Mucosa of rectum (tissue), 2 donors: ENCODE results near the gene CPB2.

Source experiments
- H3K27ac ChIP-seq, 2 donors: one replicate each; pipeline ENCODE4 v1.7.0; 2013; ENCODE audit warnings: inconsistent platforms in 2 of 2, low read depth in 2 of 2, low read length in 2 of 2
- H3K27me3 ChIP-seq, 2 donors: one replicate each; pipeline ENCODE4 v1.7.0; 2013; ENCODE audit warnings: low read length in 2 of 2; ENCODE audit not compliant: control insufficient read depth in 2 of 2, insufficient read depth in 2 of 2
- H3K36me3 ChIP-seq, 2 donors: one replicate each; pipeline ENCODE4 v1.7.0; 2013; ENCODE audit warnings: low read length in 2 of 2; ENCODE audit not compliant: control insufficient read depth in 2 of 2, insufficient read depth in 2 of 2
- H3K4me1 ChIP-seq, 2 donors: one replicate each; pipeline ENCODE4 v1.7.0; 2013; ENCODE audit warnings: low read length in 2 of 2, mild to moderate bottlenecking in 1 of 2; ENCODE audit not compliant: control insufficient read depth in 2 of 2, insufficient read depth in 2 of 2
- H3K4me3 ChIP-seq, 2 donors: one replicate each; pipeline ENCODE4 v1.7.0; 2013; ENCODE audit warnings: low read length in 2 of 2
- H3K9ac ChIP-seq, 2 donors: one replicate each; pipeline ENCODE4 v1.7.0; 2013; ENCODE audit warnings: low read length in 2 of 2, low read depth in 1 of 2, mild to moderate bottlenecking in 1 of 2
- H3K9me3 ChIP-seq, 2 donors: one replicate each; pipeline ENCODE4 v1.7.0; 2013; ENCODE audit warnings: low read length in 2 of 2; ENCODE audit not compliant: control insufficient read depth in 2 of 2
- donor health status: healthy.
- donor health status: Normal muscosa, but diverticular disease.

CPB2 gene

DNA sequence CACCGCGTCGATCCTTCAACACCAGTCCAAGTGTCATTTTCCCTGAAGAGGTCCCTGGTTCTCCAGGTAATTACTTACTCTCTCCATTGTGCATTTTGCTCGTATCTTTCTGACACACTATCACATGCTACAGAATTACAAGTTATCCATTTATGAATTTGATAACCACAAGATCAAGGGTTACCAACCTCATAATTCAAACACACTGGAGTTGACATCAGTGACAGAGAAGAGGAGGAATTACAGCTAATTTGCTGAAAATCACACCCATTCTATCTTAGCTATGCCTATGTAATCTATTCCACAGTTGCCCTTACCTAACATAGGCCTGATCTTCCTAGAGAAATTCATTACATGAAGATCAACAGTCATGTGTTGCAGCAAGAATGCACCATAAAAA lies 66.5 kb downstream of the CPB2 start:
- Histone ChIP-seq H3K4me1 (no peaks in the 10 kb centered on the region), H3K27ac (no peak overlapping the region), H3K9ac (no peak overlapping the region), H3K36me3 (peaks cover 19 to 21% of the 10 kb centered on the region in 2 donors), H3K27me3 (no peaks in the 10 kb centered on the region), H3K4me3 (no peak overlapping the region), H3K9me3 (no peaks in the 10 kb centered on the region)

DNA sequence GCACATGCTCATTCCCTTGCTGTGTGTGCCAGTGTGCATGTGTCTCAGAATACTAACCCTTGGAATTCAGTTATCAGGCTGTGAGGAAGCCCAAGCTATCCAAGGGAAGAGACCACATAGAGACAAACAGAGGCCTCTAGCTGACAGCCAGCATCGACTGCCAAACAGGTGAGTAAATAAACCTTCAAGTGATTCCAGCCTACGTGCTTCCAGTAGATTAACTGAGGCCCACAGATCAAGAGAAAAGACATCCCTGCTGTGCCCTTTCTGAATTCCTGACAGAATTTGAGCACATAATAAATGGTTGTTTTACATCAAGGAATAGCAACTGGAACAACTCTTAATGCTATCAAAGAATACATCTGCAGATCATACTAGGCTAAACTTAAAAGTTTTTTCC lies 69.8 kb downstream of the CPB2 start:
- peaks cover 16% of the 10 kb centered on the region in 2 donors for H3K36me3 ChIP-seq
- no peak overlapping the region for H3K4me3 ChIP-seq
- no peaks in the 10 kb centered on the region for H3K27me3 ChIP-seq
- H3K9ac ChIP-seq, result no peak overlapping the region
- H3K4me1 ChIP-seq, result no peaks in the 10 kb centered on the region
- no peak overlapping the region for H3K27ac ChIP-seq
- no peaks in the 10 kb centered on the region for H3K9me3 ChIP-seq

DNA sequence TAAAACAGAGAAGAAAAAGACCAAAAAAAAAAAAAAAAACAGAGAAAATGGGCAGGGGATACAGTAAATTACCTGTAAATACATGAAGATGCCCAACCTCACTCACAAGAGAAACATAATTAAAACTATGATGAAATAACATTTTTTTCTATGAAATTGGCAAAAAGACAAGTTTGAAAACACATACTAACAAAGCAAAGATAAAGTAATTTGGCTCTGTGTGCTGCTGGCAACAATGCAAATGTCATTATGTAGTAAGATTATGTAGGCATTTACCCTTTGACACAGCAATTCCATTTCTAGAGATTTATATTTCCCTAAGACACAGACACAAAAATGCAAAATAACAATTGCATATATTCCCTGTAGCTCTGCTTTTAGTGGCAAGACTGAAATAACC lies 72.5 kb downstream of the CPB2 start:
- H3K4me1 ChIP-seq, result no peaks in the 10 kb centered on the region
- H3K9ac ChIP-seq, result no peak overlapping the region
- H3K36me3 ChIP-seq, result peaks cover 3 to 4% of the 10 kb centered on the region in 2 donors
- H3K4me3 ChIP-seq, result no peak overlapping the region
- no peak overlapping the region for H3K27ac ChIP-seq
- H3K9me3 ChIP-seq, result no peaks in the 10 kb centered on the region
- H3K27me3 ChIP-seq, result no peaks in the 10 kb centered on the region

DNA sequence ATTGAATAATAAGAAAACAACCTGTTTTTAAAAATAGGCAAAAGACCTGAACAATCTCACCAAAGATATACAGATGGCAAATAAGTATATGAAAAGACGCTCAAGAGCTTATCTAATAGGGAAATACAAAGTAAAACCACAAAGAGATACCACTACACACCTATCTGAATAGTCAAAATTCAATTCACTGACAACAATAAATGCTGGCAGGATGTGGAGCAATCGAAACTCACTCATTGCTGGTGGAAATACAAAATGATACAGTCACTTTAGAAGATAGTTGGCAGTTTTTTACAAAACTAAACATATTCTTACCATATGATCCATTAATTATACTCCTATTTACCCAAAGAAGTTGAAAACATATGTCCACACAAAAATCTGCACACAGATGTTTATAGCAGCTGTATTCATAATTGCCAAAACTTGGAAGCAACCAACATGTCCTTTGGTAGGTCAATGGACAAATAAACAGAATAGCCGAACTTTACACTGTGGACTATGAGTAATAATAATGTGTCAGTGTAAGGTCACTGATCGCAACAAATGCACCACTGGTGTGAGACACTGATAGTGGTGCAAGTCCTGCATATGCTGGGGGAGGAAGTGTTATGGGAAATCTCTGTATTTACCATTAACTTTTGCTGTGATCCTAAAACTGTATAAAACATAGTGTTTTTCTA lies 73.1 kb downstream of the CPB2 start:
- no peaks in the 10 kb centered on the region for H3K27me3 ChIP-seq
- no peak overlapping the region for H3K9ac ChIP-seq
- no peak overlapping the region for H3K27ac ChIP-seq
- no peak overlapping the region for H3K4me3 ChIP-seq
- peaks cover 3 to 4% of the 10 kb centered on the region in 2 donors for H3K36me3 ChIP-seq
- H3K9me3 ChIP-seq, result no peaks in the 10 kb centered on the region
- no peaks in the 10 kb centered on the region for H3K4me1 ChIP-seq

DNA sequence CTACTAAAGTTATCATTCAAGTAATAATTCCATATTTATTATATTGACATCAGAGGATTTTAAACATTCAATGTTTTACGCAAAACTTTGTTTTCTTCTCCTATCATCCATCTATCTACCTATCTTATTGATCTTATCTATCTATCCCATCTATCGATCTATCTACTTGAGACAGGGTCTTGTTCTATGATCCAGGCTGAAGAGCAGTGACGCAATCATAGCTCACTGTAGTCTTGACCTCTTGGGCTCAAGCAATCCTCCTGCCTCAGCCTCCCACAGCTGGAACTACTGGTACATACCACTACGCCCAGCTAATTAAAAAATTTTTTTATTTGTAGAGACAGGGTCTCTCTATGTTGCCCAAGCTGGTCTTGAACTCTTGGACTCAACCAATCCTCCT lies 79.7 kb downstream of the CPB2 start:
- Histone ChIP-seq H3K36me3 (peaks cover 0 to 1% of the 10 kb centered on the region in 2 donors), H3K9ac (no peak overlapping the region), H3K27ac (no peak overlapping the region), H3K9me3 (no peaks in the 10 kb centered on the region), H3K4me3 (no peak overlapping the region), H3K4me1 (no peaks in the 10 kb centered on the region), H3K27me3 (no peaks in the 10 kb centered on the region)

DNA sequence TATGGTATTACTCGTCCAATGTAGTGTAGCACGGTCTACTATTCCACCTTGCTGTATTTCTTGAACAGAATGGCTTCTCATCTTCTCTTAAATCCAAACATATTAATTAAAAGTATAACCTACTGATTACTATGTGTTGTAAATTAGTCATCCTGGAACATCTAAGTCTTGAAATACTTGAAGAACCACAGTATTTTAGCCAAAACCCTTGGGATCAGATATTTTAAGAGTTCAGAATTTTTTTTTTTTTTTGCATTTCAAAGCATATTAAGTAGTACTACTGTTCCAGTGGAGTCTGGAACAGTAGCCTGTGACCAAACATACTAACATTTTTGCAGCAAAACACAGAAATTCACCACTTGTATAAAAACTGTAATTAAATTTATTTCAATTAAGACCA lies 82.4 kb downstream of the CPB2 start:
- Histone ChIP-seq H3K4me1 (no peaks in the 10 kb centered on the region), H3K9ac (no peak overlapping the region), H3K9me3 (no peaks in the 10 kb centered on the region), H3K27ac (no peak overlapping the region), H3K27me3 (no peaks in the 10 kb centered on the region), H3K36me3 (peaks cover 15 to 20% of the 10 kb centered on the region in 2 donors), H3K4me3 (no peak overlapping the region)

DNA sequence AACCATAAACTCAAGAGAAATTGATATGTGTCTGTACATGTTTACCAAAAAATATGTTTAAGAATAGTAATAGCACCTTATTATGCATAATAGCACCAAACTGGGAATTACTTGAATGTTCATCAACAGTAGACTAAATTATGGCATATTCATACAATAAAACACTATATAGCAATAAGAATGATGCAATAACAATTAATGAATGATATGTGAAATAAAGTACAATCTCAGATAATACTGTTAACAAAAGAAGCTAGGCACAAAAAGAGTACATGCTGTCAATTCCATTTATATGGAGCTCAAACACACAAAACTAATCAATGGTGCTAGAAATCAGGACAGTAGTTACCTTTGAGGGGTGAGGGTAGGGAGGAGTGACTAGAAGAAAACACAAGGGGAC lies 88.6 kb downstream of the CPB2 start:
- H3K4me3 ChIP-seq, result no peak overlapping the region
- no peak overlapping the region for H3K9ac ChIP-seq
- H3K27ac ChIP-seq, result no peak overlapping the region
- H3K36me3 ChIP-seq, result peaks cover 30 to 41% of the 10 kb centered on the region in 2 donors
- H3K27me3 ChIP-seq, result no peaks in the 10 kb centered on the region
- no peaks in the 10 kb centered on the region for H3K4me1 ChIP-seq
- H3K9me3 ChIP-seq, result no peaks in the 10 kb centered on the region

DNA sequence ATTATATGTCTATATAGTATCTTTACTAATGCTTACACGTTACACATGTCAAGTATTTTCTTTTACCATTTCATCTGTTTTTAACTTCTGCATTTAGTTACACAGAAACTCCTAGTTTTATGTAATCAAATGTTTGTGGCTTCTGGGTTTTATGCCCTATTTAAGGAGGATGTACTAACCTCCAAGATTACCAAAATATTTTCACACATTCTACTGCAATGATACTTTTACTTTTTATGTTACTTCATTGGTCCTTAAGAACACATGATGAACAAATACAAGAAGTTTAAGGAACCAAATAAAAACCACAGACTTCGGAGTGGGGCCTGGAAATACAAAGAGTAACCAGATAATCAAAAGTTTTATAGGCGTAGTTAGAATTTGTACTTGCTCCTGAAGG lies 89.5 kb downstream of the CPB2 start:
- Histone ChIP-seq H3K4me3 (no peak overlapping the region), H3K9ac (no peak overlapping the region), H3K27ac (no peak overlapping the region), H3K27me3 (no peaks in the 10 kb centered on the region), H3K4me1 (no peaks in the 10 kb centered on the region), H3K36me3 (peaks cover 32 to 44% of the 10 kb centered on the region in 2 donors), H3K9me3 (no peaks in the 10 kb centered on the region)

DNA sequence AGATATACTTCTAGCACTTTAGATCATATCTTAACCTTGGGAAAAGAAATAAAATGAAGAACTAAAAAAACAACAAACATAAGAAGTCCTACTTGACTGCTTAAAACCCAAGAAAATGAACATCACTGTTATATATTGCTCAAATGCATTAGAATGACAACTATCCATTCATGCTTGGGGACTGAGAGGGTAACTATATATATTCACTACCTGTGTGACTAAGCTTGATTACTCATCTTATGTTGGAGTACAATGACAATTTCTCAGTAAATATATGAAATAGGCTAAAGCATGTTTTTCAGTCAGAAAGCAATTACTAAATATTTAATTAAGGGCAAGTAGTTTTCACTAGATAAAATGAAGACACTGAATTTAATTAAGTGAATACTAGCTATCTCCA lies 92.4 kb downstream of the CPB2 start:
- H3K9ac ChIP-seq, result no peak overlapping the region
- no peak overlapping the region for H3K27ac ChIP-seq
- H3K36me3 ChIP-seq, result peaks cover 33 to 40% of the 10 kb centered on the region in 2 donors
- H3K4me3 ChIP-seq, result no peak overlapping the region
- H3K9me3 ChIP-seq, result no peaks in the 10 kb centered on the region
- H3K4me1 ChIP-seq, result no peaks in the 10 kb centered on the region
- H3K27me3 ChIP-seq, result no peaks in the 10 kb centered on the region

DNA sequence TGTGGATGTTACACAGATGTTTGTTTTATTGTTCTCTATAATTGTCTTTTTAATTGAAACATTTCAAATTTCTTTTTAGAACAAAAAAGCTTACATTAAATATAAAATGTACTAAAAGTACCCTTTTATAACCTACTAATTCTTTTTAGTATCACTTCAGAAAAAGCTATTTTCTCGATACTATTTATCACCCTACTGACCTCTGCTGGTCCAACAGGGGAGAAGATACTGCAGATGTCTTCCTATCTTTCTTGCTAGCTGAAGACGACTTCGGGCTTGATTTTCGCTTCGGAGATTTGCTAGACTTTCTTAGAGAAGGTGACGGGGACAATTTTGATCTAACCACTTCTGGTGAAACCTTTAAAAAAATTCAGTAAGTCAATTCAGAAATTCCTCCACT lies 94.7 kb downstream of the CPB2 start:
- Histone ChIP-seq H3K4me1 (no peaks in the 10 kb centered on the region), H3K4me3 (no peak overlapping the region), H3K27ac (no peak overlapping the region), H3K36me3 (peaks cover 29 to 30% of the 10 kb centered on the region in 2 donors), H3K9me3 (no peaks in the 10 kb centered on the region), H3K27me3 (no peaks in the 10 kb centered on the region), H3K9ac (no peak overlapping the region)

DNA sequence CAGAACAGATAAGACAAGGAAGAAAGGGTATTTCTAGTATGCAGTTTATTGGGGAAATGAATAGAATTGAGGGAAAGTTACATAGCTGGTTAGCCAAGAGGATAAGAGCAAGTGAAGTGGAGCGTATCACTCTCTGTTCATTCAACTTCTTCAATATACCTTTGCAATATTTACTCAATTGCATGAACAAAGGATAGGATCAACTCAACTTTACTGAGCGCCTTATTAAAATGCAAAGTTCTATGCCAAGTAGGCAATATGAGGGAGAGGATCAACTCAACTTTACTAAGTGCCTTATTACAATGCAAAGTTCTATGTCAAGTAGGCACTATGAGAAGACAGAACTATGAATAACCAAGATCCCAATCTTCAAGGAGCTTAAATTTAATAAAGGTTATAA lies 96.2 kb downstream of the CPB2 start:
- H3K4me3 ChIP-seq, result no peak overlapping the region
- no peak overlapping the region for H3K9ac ChIP-seq
- no peaks in the 10 kb centered on the region for H3K9me3 ChIP-seq
- H3K27me3 ChIP-seq, result no peaks in the 10 kb centered on the region
- peaks cover 29 to 30% of the 10 kb centered on the region in 2 donors for H3K36me3 ChIP-seq
- no peak overlapping the region for H3K27ac ChIP-seq
- H3K4me1 ChIP-seq, result no peaks in the 10 kb centered on the region
